Thymus (tissue), 11 donors: ENCODE measurements around the gene TMEM63B. TPM values are rescaled to one million over a fixed set of nuclear protein-coding genes. Genes with fewer than 3 reads are reported as not detected.

Source experiments
- DNase-seq, 9 donors: peaks; one replicate each; pipeline ENCODE4 v3.0.0-alpha.2; 2013; ENCODE audit warnings: low spot score in 9 of 9, low read depth in 6 of 9, missing footprints in 1 of 9
- H3K27ac ChIP-seq, 2 donors: one replicate each; pipeline ENCODE4 v1.5.1; 2013; ENCODE audit warnings: control low read depth in 1 of 2, low read depth in 1 of 2, low read length in 1 of 2, mild to moderate bottlenecking in 1 of 2, moderate library complexity in 1 of 2
- H3K27me3 ChIP-seq, 2 donors: one replicate each; pipeline ENCODE4 v1.5.1; 2013; ENCODE audit warnings: low read length in 1 of 2; ENCODE audit not compliant: control insufficient read depth in 2 of 2, insufficient read depth in 1 of 2
- H3K36me3 ChIP-seq, 2 donors: one replicate each; pipeline ENCODE4 v1.5.1; 2013; ENCODE audit warnings: low read length in 1 of 2, mild to moderate bottlenecking in 1 of 2, moderate library complexity in 1 of 2; ENCODE audit not compliant: control insufficient read depth in 2 of 2, insufficient read depth in 2 of 2
- H3K4me1 ChIP-seq, 2 donors: one replicate each; pipeline ENCODE4 v1.5.1; 2013; ENCODE audit warnings: low read length in 2 of 2; ENCODE audit not compliant: control insufficient read depth in 2 of 2, insufficient read depth in 2 of 2
- H3K4me3 ChIP-seq, 2 donors: one replicate each; pipeline ENCODE4 v1.5.1; 2013; ENCODE audit warnings: low read length in 2 of 2, control low read depth in 1 of 2, mild to moderate bottlenecking in 1 of 2
- H3K9me3 ChIP-seq, 2 donors: one replicate each; pipeline ENCODE4 v1.5.1; 2013; ENCODE audit warnings: low read length in 1 of 2, mild to moderate bottlenecking in 1 of 2; ENCODE audit not compliant: control insufficient read depth in 2 of 2, insufficient read depth in 1 of 2
- WGBS: extraction: QIAGEN DNeasy Blood & Tissue Kit; methylation state at CpG from one replicate; pipeline ENCODE4 v1.1.7; 2013; 5-methylcytosine and 5-hydroxymethylcytosine counted together
- polyA plus RNA-seq: library from polyadenylated mRNA; stranded (reverse); fragments of 200-250 nt; gene quantifications from one replicate; pipeline ENCODE4 v1.2.3, GENCODE V29; 2013
- total RNA-seq: library from RNA; stranded (reverse); fragments of 120-200 nt; gene quantifications from one replicate; pipeline ENCODE4 v1.2.4, GENCODE V29; 2013
- donor health status: healthy.

Gene TMEM63B
- total and polyA plus RNA-seq, 2 donors: 7.5 to 11.7 TPM

- WGBS: 70% methylated on average over 10 of the region's 10 CpGs
- no peak for DNase-seq
- no peak overlapping the region for H3K4me3 ChIP-seq
Measured at GRCh38 chr6:44169886-44170570, 42.7 kb downstream of the TMEM63B start.

GRCh38 chr6:44171899-44172546 lies 44.7 kb downstream of the TMEM63B start:
- H3K4me1 ChIP-seq: peaks cover 8 to 59% of the 10 kb centered on the region in 2 donors
- H3K9me3 ChIP-seq: peaks cover 1 to 11% of the 10 kb centered on the region in 2 donors
- WGBS: 89% methylated on average over 12 of the region's 12 CpGs
- no peak for DNase-seq
- H3K36me3 ChIP-seq: no peaks in the 10 kb centered on the region
- no peaks in the 10 kb centered on the region for H3K27me3 ChIP-seq
- H3K27ac ChIP-seq: no peak overlapping the region
- H3K4me3 ChIP-seq: no peak overlapping the region

More at GRCh38 chr6:44169886-44170570, 42.7 kb downstream of the TMEM63B start:
- Histone ChIP-seq H3K36me3 (no peaks in the 10 kb centered on the region), H3K27ac (peak overlapping the region in 1 of 2 donors; percentile 60), H3K4me1 (peaks cover 13 to 68% of the 10 kb centered on the region in 2 donors), H3K9me3 (peaks cover 1 to 11% of the 10 kb centered on the region in 2 donors), H3K27me3 (no peaks in the 10 kb centered on the region)

GRCh38 chr6:44172731-44173500 lies 45.6 kb downstream of the TMEM63B start:
- Histone ChIP-seq H3K36me3 (no peaks in the 10 kb centered on the region), H3K4me1 (peaks cover 9 to 53% of the 10 kb centered on the region in 2 donors)
- WGBS: 33% methylated on average over 15 of the region's 15 CpGs

GRCh38 chr6:44176130-44176761 lies 48.9 kb downstream of the TMEM63B start:
- Histone ChIP-seq H3K4me1 (peaks cover 7 to 31% of the 10 kb centered on the region in 2 donors), H3K27ac (no peak overlapping the region), H3K4me3 (no peak overlapping the region), H3K27me3 (no peaks in the 10 kb centered on the region), H3K9me3 (peaks cover 0 to 1% of the 10 kb centered on the region in 2 donors), H3K36me3 (no peaks in the 10 kb centered on the region)
- no peak for DNase-seq
- 82% methylated on average over 15 of the region's 15 CpGs for WGBS

More at GRCh38 chr6:44172731-44173500, 45.6 kb downstream of the TMEM63B start:
- H3K27me3 ChIP-seq: no peaks in the 10 kb centered on the region
- no peak overlapping the region for H3K4me3 ChIP-seq
- H3K27ac ChIP-seq: no peak overlapping the region
- DNase-seq: peak in 6 of 9 donors; percentile 68 to 87 (median 76)
- H3K9me3 ChIP-seq: peaks cover 1 to 8% of the 10 kb centered on the region in 2 donors

- H3K9me3 ChIP-seq: peaks cover 0 to 1% of the 10 kb centered on the region in 2 donors
- peaks cover 7 to 26% of the 10 kb centered on the region in 2 donors for H3K4me1 ChIP-seq
- H3K27ac ChIP-seq: no peak overlapping the region
- no peaks in the 10 kb centered on the region for H3K36me3 ChIP-seq
- DNase-seq: no peak
- no peaks in the 10 kb centered on the region for H3K27me3 ChIP-seq
- WGBS: 19% methylated on average over 24 of the region's 24 CpGs
- no peak overlapping the region for H3K4me3 ChIP-seq
Measured at GRCh38 chr6:44176762-44177509, 49.6 kb downstream of the TMEM63B start.

- no peaks in the 10 kb centered on the region for H3K27me3 ChIP-seq
- no peak overlapping the region for H3K27ac ChIP-seq
- no peak for DNase-seq
- 98% methylated on average over 13 of the region's 13 CpGs for WGBS
- H3K36me3 ChIP-seq: no peaks in the 10 kb centered on the region
- H3K9me3 ChIP-seq: no peaks in the 10 kb centered on the region
- H3K4me1 ChIP-seq: peaks cover 7 to 18% of the 10 kb centered on the region in 2 donors
- H3K4me3 ChIP-seq: no peak overlapping the region
Measured at GRCh38 chr6:44177691-44178423, 50.5 kb downstream of the TMEM63B start.

- peaks cover 7 to 14% of the 10 kb centered on the region in 2 donors for H3K4me1 ChIP-seq
- DNase-seq: no peak
- H3K27me3 ChIP-seq: no peaks in the 10 kb centered on the region
- no peaks in the 10 kb centered on the region for H3K9me3 ChIP-seq
- H3K4me3 ChIP-seq: no peak overlapping the region
- no peaks in the 10 kb centered on the region for H3K36me3 ChIP-seq
- 96% methylated on average over 9 of the region's 9 CpGs for WGBS
- no peak overlapping the region for H3K27ac ChIP-seq
Measured at GRCh38 chr6:44178424-44179071, 51.2 kb downstream of the TMEM63B start.
